Muscle of arm (tissue), 14 donors: Measurements from ENCODE around the gene SLC25A12. TPM values are rescaled to one million over a fixed set of nuclear protein-coding genes. Genes with fewer than 3 reads are reported as not detected.
"Not testable (repeated sequence)": the region's sequence is repeated elsewhere in the genome, so short reads cannot be mapped to it uniquely, and the experiment has no call there.

Source experiments
- DNase-seq: peaks from one replicate; pipeline ENCODE4 v3.0.0-alpha.2; 2013
- long read RNA-seq, 11 donors: transcript quantifications; one replicate each; lab custom pipeline, GENCODE V29; 2026
- polyA plus RNA-seq, 12 donors: library from polyadenylated mRNA; unstranded; fragments of 120-200 nt; gene quantifications; one replicate each; pipeline ENCODE4 v1.2.1, GENCODE V29; 2013; ENCODE audit not compliant: insufficient read length in 12 of 12

Gene SLC25A12, protein sequence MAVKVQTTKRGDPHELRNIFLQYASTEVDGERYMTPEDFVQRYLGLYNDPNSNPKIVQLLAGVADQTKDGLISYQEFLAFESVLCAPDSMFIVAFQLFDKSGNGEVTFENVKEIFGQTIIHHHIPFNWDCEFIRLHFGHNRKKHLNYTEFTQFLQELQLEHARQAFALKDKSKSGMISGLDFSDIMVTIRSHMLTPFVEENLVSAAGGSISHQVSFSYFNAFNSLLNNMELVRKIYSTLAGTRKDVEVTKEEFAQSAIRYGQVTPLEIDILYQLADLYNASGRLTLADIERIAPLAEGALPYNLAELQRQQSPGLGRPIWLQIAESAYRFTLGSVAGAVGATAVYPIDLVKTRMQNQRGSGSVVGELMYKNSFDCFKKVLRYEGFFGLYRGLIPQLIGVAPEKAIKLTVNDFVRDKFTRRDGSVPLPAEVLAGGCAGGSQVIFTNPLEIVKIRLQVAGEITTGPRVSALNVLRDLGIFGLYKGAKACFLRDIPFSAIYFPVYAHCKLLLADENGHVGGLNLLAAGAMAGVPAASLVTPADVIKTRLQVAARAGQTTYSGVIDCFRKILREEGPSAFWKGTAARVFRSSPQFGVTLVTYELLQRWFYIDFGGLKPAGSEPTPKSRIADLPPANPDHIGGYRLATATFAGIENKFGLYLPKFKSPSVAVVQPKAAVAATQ
- 10 to 100 TPM in 10 of 12 donors, 1 to 10 TPM in 1, not detected in 1; 9.4 to 34.7 (median 24.7) TPM for polyA plus RNA-seq
- long read RNA-seq, donor 1, partial matches to known transcripts, result 10 of 12 reads
- long read RNA-seq, donor 1, other reads (novel, unspliced or antisense), result 0 of 12 reads
- long read RNA-seq, donor 2, transcript SLC25A12-202 (18 exons, 2,979 nt), result major isoform, 5 of 19 reads
- long read RNA-seq, donor 2, partial matches to known transcripts, result 13 of 19 reads
- long read RNA-seq, donor 2, other reads (novel, unspliced or antisense), result 0 of 19 reads
- long read RNA-seq, donor 3, partial matches to known transcripts, result 10 of 19 reads
- long read RNA-seq, donor 3, other reads (novel, unspliced or antisense), result 7 of 19 reads
- long read RNA-seq, donor 4, partial matches to known transcripts, result 5 of 7 reads
- long read RNA-seq, donor 4, other reads (novel, unspliced or antisense), result 0 of 7 reads
- long read RNA-seq, donor 5, transcript SLC25A12-202 (18 exons, 2,979 nt), result major isoform, 7 of 27 reads
- long read RNA-seq, donor 5, partial matches to known transcripts, result 19 of 27 reads
- long read RNA-seq, donor 5, other reads (novel, unspliced or antisense), result 0 of 27 reads
- long read RNA-seq, donor 6, partial matches to known transcripts, result 0 of 4 reads
- long read RNA-seq, donor 6, other reads (novel, unspliced or antisense), result 0 of 4 reads
- long read RNA-seq, donor 7, partial matches to known transcripts, result 13 of 23 reads
- long read RNA-seq, donor 7, other reads (novel, unspliced or antisense), result 6 of 23 reads
- long read RNA-seq, donor 8, partial matches to known transcripts, result 0 of 2 reads
- long read RNA-seq, donor 8, other reads (novel, unspliced or antisense), result 0 of 2 reads
- long read RNA-seq, donor 9, partial matches to known transcripts, result 0 of 1 reads
- long read RNA-seq, donor 9, other reads (novel, unspliced or antisense), result 0 of 1 reads
- long read RNA-seq, donor 10, transcript SLC25A12-202 (18 exons, 2,979 nt), result major isoform, 7 of 23 reads
- long read RNA-seq, donor 10, partial matches to known transcripts, result 16 of 23 reads
- long read RNA-seq, donor 10, other reads (novel, unspliced or antisense), result 0 of 23 reads
- long read RNA-seq, donor 11, transcript SLC25A12-202 (18 exons, 2,979 nt), result major isoform, 8 of 22 reads
- long read RNA-seq, donor 11, partial matches to known transcripts, result 13 of 22 reads
- long read RNA-seq, donor 11, other reads (novel, unspliced or antisense), result 0 of 22 reads

DNA sequence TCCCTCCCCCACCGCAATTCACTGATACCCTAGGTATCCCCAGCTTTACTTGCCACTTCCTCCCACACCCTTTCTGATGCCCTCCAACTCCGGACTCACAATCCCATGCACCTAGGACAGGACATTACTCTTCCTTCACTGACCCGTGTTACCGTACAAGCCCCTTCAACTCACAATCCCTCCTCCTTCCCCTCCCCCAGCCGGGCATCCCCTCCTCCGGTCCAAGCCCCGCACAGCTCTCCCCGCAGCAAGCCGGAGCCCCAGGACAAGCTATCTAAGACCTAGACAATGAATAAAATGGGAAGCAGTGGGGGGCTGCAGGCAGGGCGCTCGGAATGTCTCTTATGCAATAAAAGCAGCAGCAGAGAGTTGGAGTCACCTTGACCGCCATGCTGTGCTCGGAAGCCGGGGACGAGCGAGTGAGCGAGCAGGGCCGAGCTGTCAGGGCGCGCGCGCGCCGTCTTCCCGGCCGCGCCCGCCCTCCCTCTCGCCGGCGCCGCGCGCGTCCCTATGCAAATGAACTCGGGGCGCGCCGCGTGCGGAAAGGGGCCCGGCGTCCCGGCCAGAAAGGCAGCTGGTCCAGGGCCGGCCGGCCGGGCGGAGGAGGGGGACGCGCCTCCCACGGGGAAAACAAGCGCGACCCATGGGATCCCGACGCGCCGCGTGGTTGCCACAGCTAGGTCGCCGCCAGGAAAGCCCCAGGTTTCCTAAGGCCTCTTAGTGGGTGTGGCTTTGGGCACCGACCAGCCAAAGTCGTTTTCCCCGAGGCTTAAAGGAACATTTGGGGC lies at the start of gene SLC25A12:
Gene SLC25A12, minus strand, starts transcription at position 421 of the 788 bp plus-strand sequence. Its CDS starts 30 bp downstream, at position 391.
- DNase-seq, result peak; percentile 83

GRCh38 chr2:171941316-171941699 lies 47.3 kb upstream of the SLC25A12 start:
- DNase-seq, result no peak

GRCh38 chr2:171939743-171940071 lies 45.7 kb upstream of the SLC25A12 start:
- no peak for DNase-seq

- no peak for DNase-seq
These were observed 45.2 kb upstream of the SLC25A12 start for GRCh38 chr2:171939058-171939742.

DNA sequence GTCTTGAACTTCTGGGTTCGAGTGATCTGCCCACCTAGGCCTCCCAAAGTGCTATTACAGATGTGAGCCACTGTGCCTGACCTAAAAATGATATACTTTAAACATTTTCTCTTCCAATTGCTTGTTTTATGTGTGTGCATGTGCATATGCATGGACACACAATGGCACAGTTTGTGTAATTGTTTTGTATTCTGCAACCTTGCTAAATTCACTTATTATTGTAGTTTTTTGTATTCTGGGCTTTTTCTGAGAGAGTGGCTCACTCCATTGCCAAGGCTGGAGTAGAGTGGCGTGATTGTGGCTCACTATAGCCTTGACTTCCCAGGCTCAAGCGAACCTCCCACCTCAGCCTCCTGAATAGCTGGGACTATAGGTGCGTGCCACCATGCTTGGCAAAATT lies 36.3 kb upstream of the SLC25A12 start:
- no peak for DNase-seq

- DNase-seq, result no peak
These were observed 30.3 kb upstream of the SLC25A12 start for GRCh38 chr2:171924170-171924942.

GRCh38 chr2:171923206-171923605 lies 29.2 kb upstream of the SLC25A12 start:
- peak; percentile 46 for DNase-seq

DNA sequence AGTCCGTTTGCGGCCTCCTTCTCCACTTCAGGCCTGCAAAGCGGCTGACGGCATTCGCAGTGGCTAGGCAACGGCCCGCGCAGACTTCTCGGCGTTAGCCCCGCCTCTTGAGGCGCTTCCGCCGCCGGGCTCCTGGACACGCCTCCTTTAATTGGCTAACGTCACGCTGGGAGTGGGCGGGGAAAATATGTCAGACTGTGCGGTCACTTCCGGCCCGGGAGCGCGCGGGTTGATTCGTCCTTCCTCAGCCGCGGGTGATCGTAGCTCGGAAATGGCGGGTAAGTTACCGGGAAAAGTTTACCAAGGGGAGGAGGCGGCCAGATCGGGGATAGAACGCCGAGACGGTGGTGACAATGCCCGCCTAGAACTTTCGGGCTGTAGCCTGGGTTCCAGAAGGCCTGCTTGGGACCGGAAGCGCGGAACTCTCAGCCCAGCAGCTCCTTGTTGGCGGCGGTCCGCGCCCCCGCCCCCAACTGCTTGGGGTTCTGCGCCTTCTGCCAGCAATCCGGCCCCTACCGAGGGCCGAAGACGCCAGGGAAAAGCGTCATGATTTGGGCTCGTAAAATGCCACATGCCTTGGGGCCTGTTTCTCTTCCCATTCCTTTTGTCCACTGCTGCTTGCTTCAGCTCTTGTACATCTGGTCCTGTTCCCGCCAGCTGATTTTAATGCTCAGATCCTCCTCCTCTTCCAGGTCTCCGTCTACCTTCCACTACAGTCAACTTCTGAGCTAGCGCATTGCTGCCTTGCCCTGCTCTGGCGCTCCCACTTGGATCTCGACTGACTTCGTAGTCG lies 28.4 kb upstream of the SLC25A12 start, which contains the start of gene HAT1:
Gene HAT1, plus strand, starts transcription at position 232 of the 793 bp plus-strand sequence. Its CDS starts 40 bp downstream, at position 272.
- DNase-seq, result peak; percentile 99

DNA sequence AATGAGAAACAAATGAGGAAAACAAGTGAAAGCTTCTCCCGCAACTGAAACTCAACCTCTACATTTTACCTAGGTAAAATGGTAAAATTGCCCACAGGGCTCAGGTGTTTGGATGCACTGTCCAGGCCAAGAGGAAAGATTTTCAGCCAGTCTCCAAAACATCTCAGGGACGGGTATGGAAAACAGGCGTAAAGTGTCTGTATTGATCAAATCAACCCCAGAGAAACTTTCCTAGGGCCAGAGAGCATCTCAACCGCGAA lies 27.9 kb upstream of the SLC25A12 start:
- no peak for DNase-seq

- DNase-seq, result no peak
These were observed 25.4 kb upstream of the SLC25A12 start for GRCh38 chr2:171919453-171919852.

DNA sequence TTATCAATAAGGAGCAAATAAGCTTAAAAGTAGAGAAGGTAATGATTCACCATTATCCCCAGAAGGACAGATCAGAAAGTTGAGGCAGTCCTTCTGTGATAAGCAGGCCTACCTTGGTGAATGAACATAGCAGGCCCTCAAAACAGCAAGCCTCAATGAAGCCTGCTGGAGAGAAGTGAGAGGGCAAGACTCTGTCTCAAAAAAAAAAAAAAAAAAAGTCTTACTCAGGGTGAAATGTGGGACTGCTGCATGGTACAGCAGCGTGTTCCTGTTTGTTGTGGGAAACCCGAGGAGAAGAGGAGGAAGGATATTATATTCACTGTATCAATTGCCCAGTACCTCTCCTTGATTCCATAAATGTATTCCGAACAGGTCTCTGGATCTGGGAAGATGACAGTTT lies 19.5 kb upstream of the SLC25A12 start:
- no peak for DNase-seq

DNA sequence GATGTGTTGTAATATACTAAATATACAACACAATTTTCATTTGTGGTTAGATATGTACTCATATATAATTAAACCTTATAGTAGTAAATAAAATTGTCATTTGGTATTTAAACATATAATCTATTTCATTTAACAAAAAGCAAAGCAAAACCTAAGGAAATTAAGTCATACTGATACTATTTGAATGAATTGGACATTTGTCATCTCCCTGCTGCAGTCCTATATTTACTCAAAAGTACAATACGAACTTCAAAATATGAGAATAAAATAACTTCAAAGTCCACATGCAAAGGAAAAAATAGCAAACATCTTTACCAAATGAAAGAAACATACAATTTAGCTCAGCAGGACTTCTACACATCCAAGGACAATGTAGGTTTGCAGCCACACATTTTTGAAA lies 16.4 kb upstream of the SLC25A12 start:
- no peak for DNase-seq

- no peak for DNase-seq
These were observed 15.2 kb upstream of the SLC25A12 start for GRCh38 chr2:171909266-171909665.

- no peak for DNase-seq
These were observed 14.2 kb upstream of the SLC25A12 start for GRCh38 chr2:171908235-171908634.

DNA sequence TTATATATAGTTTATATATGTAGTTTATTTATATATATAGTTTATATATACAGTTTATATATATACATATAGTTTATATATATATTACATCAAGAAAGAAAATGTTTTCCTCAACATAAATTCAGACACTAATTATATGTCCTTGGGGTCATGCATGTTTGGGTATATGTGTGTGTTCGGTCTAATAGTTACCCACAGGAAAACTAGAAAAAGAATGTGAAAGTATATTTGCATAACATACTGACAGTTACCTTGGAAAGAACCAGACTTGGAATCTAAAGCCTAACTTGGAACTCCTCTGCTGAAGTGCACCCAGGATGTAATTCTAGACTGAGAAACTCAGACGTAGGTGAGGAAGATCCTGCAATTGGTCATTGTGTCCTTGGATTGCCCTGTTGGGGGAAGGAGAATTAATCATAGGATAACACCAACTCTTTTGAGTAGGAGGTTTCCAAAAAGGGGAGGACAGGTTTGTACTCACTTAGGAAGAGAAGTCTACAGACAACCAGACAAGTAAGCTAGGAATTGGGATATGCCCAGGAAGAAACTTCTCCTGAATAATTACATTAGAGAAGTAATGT lies 8.9 kb upstream of the SLC25A12 start:
- DNase-seq, result no peak

DNA sequence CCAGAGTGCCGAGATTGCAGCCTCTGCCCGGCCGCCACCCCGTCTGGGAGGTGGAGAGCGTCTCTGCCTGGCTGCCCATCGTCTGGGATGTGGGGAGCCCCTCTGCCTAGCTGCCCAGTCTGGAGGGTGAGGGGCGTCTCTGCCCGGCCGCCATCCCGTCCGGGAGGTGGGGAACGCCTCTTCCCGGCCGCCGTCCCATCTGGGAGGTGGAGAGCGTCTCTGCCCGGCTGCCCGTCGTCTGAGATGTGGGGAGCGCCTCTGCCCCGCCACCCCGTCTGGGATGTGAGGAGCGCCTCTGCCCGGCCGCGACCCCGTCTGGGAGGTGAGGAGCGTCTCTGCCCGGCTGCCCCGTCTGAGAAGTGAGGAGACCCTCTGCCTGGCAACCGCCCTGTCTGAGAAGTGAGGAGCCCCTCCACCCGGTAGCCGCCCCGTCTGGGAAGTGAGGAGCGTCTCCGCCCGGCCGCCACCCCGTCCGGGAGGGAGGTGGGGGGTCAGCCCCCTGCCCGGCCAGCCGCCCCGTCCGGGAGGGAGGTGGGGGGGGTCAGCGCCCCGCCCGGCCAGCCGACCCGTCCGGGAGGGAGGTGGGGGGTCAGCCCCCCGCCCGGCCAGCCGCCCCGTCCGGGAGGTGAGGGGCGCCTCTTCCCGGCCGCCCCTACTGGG lies 5.7 kb upstream of the SLC25A12 start:
- DNase-seq, result not testable (repeated sequence)

GRCh38 chr2:171895786-171896185 lies 1.7 kb upstream of the SLC25A12 start:
- peak; percentile 20 for DNase-seq
